Measurements from ENCODE around the gene CD48.
"Not testable (repeated sequence)": the region's sequence is repeated elsewhere in the genome, so short reads cannot be mapped to it uniquely, and the experiment has no call there.

CD48 gene

DNA sequence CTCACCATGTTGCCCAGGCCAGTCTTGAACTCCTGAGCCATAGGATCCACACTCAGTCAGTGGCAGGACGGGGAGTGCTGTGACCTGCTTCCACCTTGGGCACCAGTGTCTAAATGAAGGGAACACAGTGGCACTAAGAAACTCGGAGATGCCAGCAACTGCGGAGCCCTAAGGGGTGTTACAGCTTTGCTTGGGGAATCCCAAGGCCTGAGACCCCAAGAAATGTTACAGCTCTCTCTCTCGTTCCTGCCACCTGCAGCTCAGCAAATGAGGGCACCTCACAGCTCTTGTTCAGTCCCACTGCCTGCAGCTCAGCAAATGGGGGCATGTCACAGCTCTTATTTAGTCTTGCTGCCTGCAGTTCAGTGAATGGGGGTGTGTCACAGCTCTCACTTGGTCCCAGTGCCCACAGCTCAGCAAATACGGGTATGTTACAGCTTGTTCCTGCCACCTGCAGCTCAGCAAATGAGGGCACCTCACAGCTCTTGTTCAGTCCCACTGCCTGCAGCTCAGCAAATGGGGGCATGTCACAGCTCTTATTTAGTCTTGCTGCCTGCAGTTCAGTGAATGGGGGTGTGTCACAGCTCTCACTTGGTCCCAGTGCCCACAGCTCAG, 2.5 kb upstream of the CD48 start:
- H3K27me3 ChIP-seq (ENCODE audit: insufficient read depth, low read length): peaks cover 64% of the 10 kb centered on the region
- H3K27ac ChIP-seq (ENCODE audit: low read depth, low read length); H3K36me3 ChIP-seq (ENCODE audit: insufficient read depth, low read length); H3K4me1 ChIP-seq (ENCODE audit: control insufficient read depth, insufficient read depth, low read length, unreplicated experiment); H3K79me2 ChIP-seq (ENCODE audit: control insufficient read depth, insufficient read depth, low read length, unreplicated experiment); H3K4me3 ChIP-seq (ENCODE audit: low read depth, low read length); H2AFZ ChIP-seq (ENCODE audit: low read length, unreplicated experiment): not testable (repeated sequence)

- Histone ChIP-seq H3K27me3 (ENCODE audit: insufficient read depth, low read length) (peaks cover 60% of the 10 kb centered on the region), H3K27ac (ENCODE audit: low read depth, low read length) (no peak overlapping the region), H3K4me3 (ENCODE audit: low read depth, low read length) (no peak overlapping the region), H3K4me1 (ENCODE audit: control insufficient read depth, insufficient read depth, low read length, unreplicated experiment) (no peaks in the 10 kb centered on the region), H2AFZ (ENCODE audit: low read length, unreplicated experiment) (no peak overlapping the region), H3K36me3 (ENCODE audit: insufficient read depth, low read length) (no peaks in the 10 kb centered on the region), H3K79me2 (ENCODE audit: control insufficient read depth, insufficient read depth, low read length, unreplicated experiment) (no peaks in the 10 kb centered on the region)
Measured at GRCh38 chr1:160713161-160713560, 1.5 kb upstream of the CD48 start.

- not testable (repeated sequence) for H3K27ac ChIP-seq (ENCODE audit: low read depth, low read length); H2AFZ ChIP-seq (ENCODE audit: low read length, unreplicated experiment); H3K4me1 ChIP-seq (ENCODE audit: control insufficient read depth, insufficient read depth, low read length, unreplicated experiment); H3K79me2 ChIP-seq (ENCODE audit: control insufficient read depth, insufficient read depth, low read length, unreplicated experiment); H3K4me3 ChIP-seq (ENCODE audit: low read depth, low read length); H3K36me3 ChIP-seq (ENCODE audit: insufficient read depth, low read length)
- H3K27me3 ChIP-seq (ENCODE audit: insufficient read depth, low read length): peaks cover 60% of the 10 kb centered on the region
Measured at GRCh38 chr1:160712525-160713080, 981 bp upstream of the CD48 start.

DNA sequence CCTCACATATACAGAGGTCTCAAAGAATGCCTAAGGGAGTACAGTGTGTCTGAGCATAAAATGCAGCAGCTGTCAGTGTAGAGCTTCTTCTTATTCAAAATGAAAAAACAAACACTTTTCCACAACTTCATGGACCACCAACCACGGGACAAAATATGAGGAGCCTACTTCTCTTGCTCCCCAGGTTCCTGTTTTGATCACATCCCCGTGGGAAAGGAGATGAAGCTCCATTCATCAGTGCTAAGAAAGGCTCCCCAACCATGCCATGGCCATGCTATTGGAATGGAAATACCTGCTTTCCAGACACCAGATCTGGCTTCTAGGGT, 383 bp downstream of the CD48 start:
- H2AFZ ChIP-seq (ENCODE audit: low read length, unreplicated experiment): no peak overlapping the region
- H3K79me2 ChIP-seq (ENCODE audit: control insufficient read depth, insufficient read depth, low read length, unreplicated experiment): no peaks in the 10 kb centered on the region
- H3K4me3 ChIP-seq (ENCODE audit: low read depth, low read length): no peak overlapping the region
- no peak overlapping the region for H3K27ac ChIP-seq (ENCODE audit: low read depth, low read length)
- no peaks in the 10 kb centered on the region for H3K36me3 ChIP-seq (ENCODE audit: insufficient read depth, low read length)
- peaks cover 59% of the 10 kb centered on the region for H3K27me3 ChIP-seq (ENCODE audit: insufficient read depth, low read length)
- no peaks in the 10 kb centered on the region for H3K4me1 ChIP-seq (ENCODE audit: control insufficient read depth, insufficient read depth, low read length, unreplicated experiment)

DNA sequence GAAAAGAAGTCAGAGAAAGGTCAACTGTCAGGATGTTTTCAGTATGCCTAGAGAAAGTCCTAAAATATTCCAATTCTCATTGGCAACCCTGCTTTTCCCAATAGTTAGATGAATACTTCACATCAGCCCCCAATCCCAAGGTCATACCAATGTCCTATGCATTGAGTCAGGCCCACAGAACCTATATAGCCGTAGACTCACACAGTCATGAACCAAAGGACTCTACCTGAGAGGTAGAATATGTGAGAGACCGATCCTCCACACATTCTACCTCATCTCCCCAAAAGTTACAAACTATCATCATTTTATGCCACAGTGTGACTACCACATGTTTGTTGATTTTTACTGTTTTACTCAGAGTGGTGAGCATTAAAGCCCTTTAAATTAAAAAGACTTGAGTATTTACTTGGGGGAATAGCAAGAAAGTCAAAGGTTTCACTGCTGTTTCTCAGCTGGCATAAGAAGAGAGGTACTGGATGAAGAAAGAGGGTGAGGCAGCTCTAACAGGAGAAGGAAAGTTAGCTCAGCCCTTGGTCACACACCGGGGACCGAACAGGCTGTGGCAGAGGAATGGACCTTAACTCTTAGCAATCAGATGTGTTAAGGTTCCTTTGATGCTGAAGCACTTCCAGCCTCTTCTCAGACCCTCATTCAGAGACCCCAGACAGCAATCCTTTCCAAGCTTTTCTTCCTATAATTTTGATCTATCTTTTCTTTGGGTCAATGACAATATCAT, 937 bp downstream of the CD48 start:
- Histone ChIP-seq H3K36me3 (ENCODE audit: insufficient read depth, low read length) (no peaks in the 10 kb centered on the region), H3K27me3 (ENCODE audit: insufficient read depth, low read length) (peaks cover 54% of the 10 kb centered on the region), H3K27ac (ENCODE audit: low read depth, low read length) (no peak overlapping the region), H3K4me3 (ENCODE audit: low read depth, low read length) (no peak overlapping the region), H3K4me1 (ENCODE audit: control insufficient read depth, insufficient read depth, low read length, unreplicated experiment) (no peaks in the 10 kb centered on the region), H3K79me2 (ENCODE audit: control insufficient read depth, insufficient read depth, low read length, unreplicated experiment) (no peaks in the 10 kb centered on the region), H2AFZ (ENCODE audit: low read length, unreplicated experiment) (no peak overlapping the region)

DNA sequence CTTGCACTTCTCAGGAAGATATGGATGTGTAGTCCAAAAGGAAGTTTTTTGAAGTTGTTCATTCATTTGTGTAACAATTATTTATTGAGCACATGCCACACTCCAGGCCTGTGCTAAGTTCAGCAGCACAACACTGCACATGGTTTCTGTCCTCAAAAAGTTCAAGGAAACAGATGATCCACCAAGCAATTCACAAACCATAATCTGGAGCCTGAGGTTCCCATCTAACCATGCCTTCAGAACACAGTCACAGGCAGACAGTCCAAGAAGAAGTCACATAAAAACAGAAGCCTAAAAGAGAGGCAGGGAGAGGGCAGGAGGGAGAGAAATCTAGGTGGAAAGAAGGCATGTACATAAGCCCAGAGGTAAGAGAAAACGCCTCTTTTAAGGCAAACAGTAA, 1.9 kb downstream of the CD48 start:
- Histone ChIP-seq H3K36me3 (ENCODE audit: insufficient read depth, low read length) (no peaks in the 10 kb centered on the region), H3K27ac (ENCODE audit: low read depth, low read length) (no peak overlapping the region), H3K4me1 (ENCODE audit: control insufficient read depth, insufficient read depth, low read length, unreplicated experiment) (no peaks in the 10 kb centered on the region), H3K79me2 (ENCODE audit: control insufficient read depth, insufficient read depth, low read length, unreplicated experiment) (no peaks in the 10 kb centered on the region), H3K27me3 (ENCODE audit: insufficient read depth, low read length) (peaks cover 52% of the 10 kb centered on the region), H2AFZ (ENCODE audit: low read length, unreplicated experiment) (no peak overlapping the region), H3K4me3 (ENCODE audit: low read depth, low read length) (no peak overlapping the region)

GRCh38 chr1:160708801-160709200, 2.8 kb downstream of the CD48 start:
- no peaks in the 10 kb centered on the region for H3K36me3 ChIP-seq (ENCODE audit: insufficient read depth, low read length)
- H3K4me1 ChIP-seq (ENCODE audit: control insufficient read depth, insufficient read depth, low read length, unreplicated experiment): no peaks in the 10 kb centered on the region
- H3K27ac ChIP-seq (ENCODE audit: low read depth, low read length): no peak overlapping the region
- no peak overlapping the region for H3K4me3 ChIP-seq (ENCODE audit: low read depth, low read length)
- H3K27me3 ChIP-seq (ENCODE audit: insufficient read depth, low read length): peaks cover 59% of the 10 kb centered on the region
- H2AFZ ChIP-seq (ENCODE audit: low read length, unreplicated experiment): no peak overlapping the region
- H3K79me2 ChIP-seq (ENCODE audit: control insufficient read depth, insufficient read depth, low read length, unreplicated experiment): no peaks in the 10 kb centered on the region

- Histone ChIP-seq H3K4me3 (ENCODE audit: low read depth, low read length) (no peak overlapping the region), H3K27me3 (ENCODE audit: insufficient read depth, low read length) (peaks cover 64% of the 10 kb centered on the region), H2AFZ (ENCODE audit: low read length, unreplicated experiment) (no peak overlapping the region), H3K79me2 (ENCODE audit: control insufficient read depth, insufficient read depth, low read length, unreplicated experiment) (no peaks in the 10 kb centered on the region), H3K4me1 (ENCODE audit: control insufficient read depth, insufficient read depth, low read length, unreplicated experiment) (no peaks in the 10 kb centered on the region), H3K27ac (ENCODE audit: low read depth, low read length) (no peak overlapping the region), H3K36me3 (ENCODE audit: insufficient read depth, low read length) (no peaks in the 10 kb centered on the region)
Measured at GRCh38 chr1:160708118-160708517, 3.5 kb downstream of the CD48 start.

DNA sequence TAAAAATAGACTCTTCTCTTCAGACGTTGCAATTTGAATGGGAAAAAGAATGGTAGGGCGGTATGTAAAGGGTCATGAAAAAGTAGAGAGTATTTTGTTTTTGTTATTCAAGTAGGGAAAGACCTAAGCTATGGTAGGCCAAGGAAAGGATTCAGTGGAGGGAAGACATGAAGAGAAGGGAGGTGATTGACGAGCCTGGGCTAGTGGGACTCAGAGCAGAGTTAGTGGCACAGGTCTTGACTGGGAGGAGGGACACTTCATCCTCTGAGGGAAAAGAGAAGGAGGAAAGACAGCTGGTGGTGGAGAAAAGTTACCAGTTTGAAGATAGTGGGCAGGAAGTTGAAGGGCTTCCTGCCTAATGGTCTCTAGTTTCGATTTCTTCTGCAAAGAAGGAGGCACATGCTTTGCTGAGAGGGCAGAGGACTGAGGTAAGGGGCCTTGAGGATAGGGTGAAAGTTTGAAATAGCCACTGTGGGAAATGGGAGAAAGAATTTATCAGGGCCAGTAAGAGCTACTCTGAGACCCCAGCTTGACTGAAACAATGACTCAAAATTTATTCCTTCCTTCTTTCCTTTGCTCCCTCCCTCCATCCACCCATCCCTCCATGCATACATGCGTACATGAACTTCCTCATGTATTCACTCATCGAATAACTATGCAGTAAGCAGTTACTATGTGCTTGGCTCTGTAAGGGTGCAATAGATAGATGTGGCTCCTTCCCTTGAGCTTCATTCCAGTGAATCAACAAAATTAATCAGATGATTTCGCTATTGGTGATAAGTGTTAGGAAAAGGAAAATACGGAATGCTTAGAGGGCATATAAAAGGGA, 4.2 kb downstream of the CD48 start:
- Histone ChIP-seq H3K4me3 (ENCODE audit: low read depth, low read length) (no peak overlapping the region), H3K79me2 (ENCODE audit: control insufficient read depth, insufficient read depth, low read length, unreplicated experiment) (no peaks in the 10 kb centered on the region), H2AFZ (ENCODE audit: low read length, unreplicated experiment) (no peak overlapping the region), H3K4me1 (ENCODE audit: control insufficient read depth, insufficient read depth, low read length, unreplicated experiment) (no peaks in the 10 kb centered on the region), H3K27ac (ENCODE audit: low read depth, low read length) (no peak overlapping the region), H3K36me3 (ENCODE audit: insufficient read depth, low read length) (no peaks in the 10 kb centered on the region), H3K27me3 (ENCODE audit: insufficient read depth, low read length) (peaks cover 63% of the 10 kb centered on the region)

DNA sequence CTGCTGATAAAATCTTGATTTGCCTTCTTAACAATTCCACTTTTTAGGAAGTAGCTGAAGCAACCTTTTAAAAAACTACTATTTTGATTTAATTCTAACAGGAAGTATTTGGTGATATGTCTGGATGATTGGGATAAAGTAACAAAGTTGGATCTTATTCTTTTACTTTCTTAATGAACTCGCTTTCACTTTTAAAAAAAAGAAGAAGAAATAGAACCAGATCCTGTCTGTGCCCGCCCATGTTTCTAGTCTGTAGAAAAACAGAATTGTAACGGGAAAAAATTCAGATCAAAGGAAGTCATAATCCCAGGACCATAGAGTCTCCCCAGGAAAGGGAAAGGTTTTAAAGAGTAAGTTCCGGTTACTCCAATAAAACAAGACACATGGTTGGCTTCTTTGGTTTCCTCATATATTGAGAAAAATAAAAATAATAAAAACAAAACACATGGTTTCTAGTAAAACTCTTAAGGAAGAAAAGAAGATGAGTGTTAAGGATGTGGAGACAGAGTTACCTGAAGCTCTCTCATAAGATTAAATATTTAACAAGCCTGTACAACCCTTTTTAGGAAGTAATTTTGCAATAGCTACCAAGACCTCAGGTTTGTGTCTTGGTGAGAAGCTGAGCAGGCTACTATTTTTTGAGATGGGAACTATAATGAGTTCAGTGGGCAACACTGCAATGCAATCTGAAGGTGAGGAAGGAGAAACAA, 4.9 kb downstream of the CD48 start:
- no peaks in the 10 kb centered on the region for H3K36me3 ChIP-seq (ENCODE audit: insufficient read depth, low read length)
- H3K27ac ChIP-seq (ENCODE audit: low read depth, low read length): no peak overlapping the region
- no peak overlapping the region for H3K4me3 ChIP-seq (ENCODE audit: low read depth, low read length)
- no peak overlapping the region for H2AFZ ChIP-seq (ENCODE audit: low read length, unreplicated experiment)
- peaks cover 65% of the 10 kb centered on the region for H3K27me3 ChIP-seq (ENCODE audit: insufficient read depth, low read length)
- H3K79me2 ChIP-seq (ENCODE audit: control insufficient read depth, insufficient read depth, low read length, unreplicated experiment): no peaks in the 10 kb centered on the region
- H3K4me1 ChIP-seq (ENCODE audit: control insufficient read depth, insufficient read depth, low read length, unreplicated experiment): no peaks in the 10 kb centered on the region

All from ACC112 (cell line).